ENCODE measurements around the gene PPP1R26.
"Not testable (repeated sequence)": the region's sequence is repeated elsewhere in the genome, so short reads cannot be mapped to it uniquely, and the experiment has no call there.

DNA sequence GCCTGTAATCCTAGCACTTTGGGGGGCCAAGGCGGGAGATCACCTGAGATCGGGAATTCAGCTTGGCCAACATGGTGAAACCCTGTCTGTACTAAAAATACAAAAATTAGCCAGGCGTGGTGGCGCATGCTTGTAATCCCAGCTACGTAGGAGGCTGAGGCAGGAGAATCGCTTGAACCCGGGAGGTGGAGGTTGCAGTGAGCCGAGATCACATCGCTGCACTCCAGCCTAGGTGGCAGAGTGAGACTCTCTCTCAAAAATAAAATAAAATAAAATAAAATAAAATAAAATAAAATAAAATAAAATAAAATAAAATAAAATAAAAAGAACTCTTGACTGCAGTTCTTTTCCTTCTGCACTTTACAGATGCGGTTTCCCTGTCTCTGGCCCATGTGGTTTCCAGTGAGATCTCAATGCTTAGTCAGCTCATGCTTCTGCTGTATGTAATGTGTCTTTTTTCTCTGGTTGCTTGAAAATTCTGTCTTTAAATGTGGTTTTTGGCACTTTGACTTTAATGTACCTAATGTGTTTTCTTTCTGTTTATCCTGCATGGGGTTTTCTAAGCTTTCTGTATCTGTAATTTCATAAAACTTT, 49.4 kb downstream of the PPP1R26 start:
- TF ChIP-seq POLR2AphosphoS5, POLR2A (IDR thresholded peaks at IDR 0.05): not testable (repeated sequence)
- TF ChIP-seq, protein P1, sequence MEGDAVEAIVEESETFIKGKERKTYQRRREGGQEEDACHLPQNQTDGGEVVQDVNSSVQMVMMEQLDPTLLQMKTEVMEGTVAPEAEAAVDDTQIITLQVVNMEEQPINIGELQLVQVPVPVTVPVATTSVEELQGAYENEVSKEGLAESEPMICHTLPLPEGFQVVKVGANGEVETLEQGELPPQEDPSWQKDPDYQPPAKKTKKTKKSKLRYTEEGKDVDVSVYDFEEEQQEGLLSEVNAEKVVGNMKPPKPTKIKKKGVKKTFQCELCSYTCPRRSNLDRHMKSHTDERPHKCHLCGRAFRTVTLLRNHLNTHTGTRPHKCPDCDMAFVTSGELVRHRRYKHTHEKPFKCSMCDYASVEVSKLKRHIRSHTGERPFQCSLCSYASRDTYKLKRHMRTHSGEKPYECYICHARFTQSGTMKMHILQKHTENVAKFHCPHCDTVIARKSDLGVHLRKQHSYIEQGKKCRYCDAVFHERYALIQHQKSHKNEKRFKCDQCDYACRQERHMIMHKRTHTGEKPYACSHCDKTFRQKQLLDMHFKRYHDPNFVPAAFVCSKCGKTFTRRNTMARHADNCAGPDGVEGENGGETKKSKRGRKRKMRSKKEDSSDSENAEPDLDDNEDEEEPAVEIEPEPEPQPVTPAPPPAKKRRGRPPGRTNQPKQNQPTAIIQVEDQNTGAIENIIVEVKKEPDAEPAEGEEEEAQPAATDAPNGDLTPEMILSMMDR (IDR thresholded peaks at IDR 0.05), result not testable (repeated sequence)

Data from stomach (tissue), 4 donors.